IMR-90 (cell line): Measurements from ENCODE around the gene NEK9. TPM values are rescaled to one million over a fixed set of nuclear protein-coding genes. Genes with fewer than 3 reads are reported as not detected.

ENCODE experiments used
- ATAC-seq: fragments of 200-7000 bp; cut with Tn5 transposase; 2 replicates; pipeline ENCODE4 v1.9.1; 2020; ENCODE audit warnings: low read depth, mild to moderate bottlenecking, moderate library complexity
- BruUV-seq: library from RNA; stranded (reverse); fragments of 400-500 nt; replicated peaks from 2 replicates; lab custom pipeline; 2021; lab: Mats Ljungman, UMichigan
- CTCF ChIA-PET: fragments of 300-600 bp; formaldehyde crosslinking; extraction: SDS; loops from one replicate; lab custom pipeline; 2021; ENCODE audit warnings: antibody characterized with exemption; lab: Yijun Ruan, JAX
- POLR2A ChIA-PET: fragments of 300-600 bp; sonication (Branson Sonifier 250); formaldehyde crosslinking; loops from one replicate; lab custom pipeline; 2022; ENCODE audit warnings: antibody characterized with exemption; ENCODE audit not compliant: unreplicated experiment; lab: Charles Lee
- DNase-seq: peaks from one replicate; pipeline ENCODE4 v3.0.0; 2013
- H2AFZ ChIP-seq: replicated peaks from 2 replicates; pipeline ENCODE3; 2013; ENCODE audit warnings: low read length, mild to moderate bottlenecking; ENCODE audit not compliant: poor library complexity
- H2AK5ac ChIP-seq: 2 replicates; pipeline ENCODE4 v1.6.1; 2013; ENCODE audit warnings: low read depth, low read length, inconsistent platforms
- H2AK9ac ChIP-seq: replicated peaks from 2 replicates; pipeline ENCODE3; 2013; ENCODE audit warnings: mild to moderate bottlenecking, low read depth, low read length, moderate library complexity; ENCODE audit not compliant: poor library complexity
- H2BK120ac ChIP-seq: 2 replicates; pipeline ENCODE4 v1.6.1; 2013; ENCODE audit warnings: low read depth, low read length, inconsistent platforms
- H2BK15ac ChIP-seq: 3 replicates; pipeline ENCODE4 v1.6.1; 2013; ENCODE audit warnings: low read depth, low read length, inconsistent platforms
- H2BK20ac ChIP-seq: 2 replicates; pipeline ENCODE4 v1.6.1; 2013; ENCODE audit warnings: low read depth, mild to moderate bottlenecking, inconsistent platforms, low read length, moderate library complexity
- H2BK5ac ChIP-seq: 2 replicates; pipeline ENCODE4 v1.6.1; 2013; ENCODE audit warnings: mild to moderate bottlenecking, low read depth, low read length, inconsistent platforms; ENCODE audit not compliant: poor library complexity, severe bottlenecking
- H3K14ac ChIP-seq: replicated peaks from 2 replicates; pipeline ENCODE4 v1.6.1; 2013; ENCODE audit warnings: low read depth, low read length, inconsistent platforms
- H3K18ac ChIP-seq: 2 replicates; pipeline ENCODE4 v1.6.1; 2013; ENCODE audit warnings: low read depth, low read length, control low read depth
- H3K23ac ChIP-seq: 2 replicates; pipeline ENCODE4 v1.6.1; 2013; ENCODE audit warnings: low read depth, low read length, inconsistent platforms
- H3K27ac ChIP-seq: 2 replicates; pipeline ENCODE4 v1.5.1; 2013; ENCODE audit warnings: mild to moderate bottlenecking, control low read depth, low read length; ENCODE audit not compliant: insufficient read depth
- H3K27me3 ChIP-seq: 2 replicates; pipeline ENCODE4 v1.6.1; 2013; ENCODE audit warnings: low read length; ENCODE audit not compliant: control insufficient read depth, insufficient read depth
- H3K36me3 ChIP-seq: 2 replicates; pipeline ENCODE4 v1.6.1; 2013; ENCODE audit warnings: low read length, mixed read lengths; ENCODE audit not compliant: control insufficient read depth, insufficient read depth
- H3K4ac ChIP-seq: 2 replicates; pipeline ENCODE4 v1.6.1; 2013; ENCODE audit warnings: low read depth, low read length, inconsistent platforms
- H3K4me1 ChIP-seq: 2 replicates; pipeline ENCODE4 v1.6.1; 2013; ENCODE audit warnings: low read length, mixed read lengths; ENCODE audit not compliant: control insufficient read depth, insufficient read depth
- H3K4me2 ChIP-seq: 2 replicates; pipeline ENCODE4 v1.6.1; 2013; ENCODE audit warnings: low read depth, mild to moderate bottlenecking, control low read depth, low read length, moderate library complexity
- H3K4me3 ChIP-seq: 2 replicates; pipeline ENCODE4 v1.5.1; 2013; ENCODE audit warnings: low read depth, mild to moderate bottlenecking, control low read depth, low read length, moderate library complexity; ENCODE audit not compliant: insufficient read depth
- H3K56ac ChIP-seq: 2 replicates; pipeline ENCODE4 v1.6.1; 2013; ENCODE audit warnings: low read length, inconsistent platforms; ENCODE audit not compliant: insufficient read depth; ENCODE audit errors: extremely low read depth
- H3K79me1 ChIP-seq, 2 experiments: 2 replicates each; pipeline ENCODE4 v1.6.1; 2013; ENCODE audit warnings: low read length in 2 of 2, inconsistent platforms in 1 of 2, low read depth in 1 of 2
- H3K9ac ChIP-seq: 2 replicates; pipeline ENCODE4 v1.6.1; 2013; ENCODE audit warnings: low read depth, low read length, control low read depth
- H3K9me1 ChIP-seq: 2 replicates; pipeline ENCODE4 v1.6.1; 2013; ENCODE audit warnings: low read length, inconsistent platforms; ENCODE audit not compliant: insufficient read depth
- H3K9me3 ChIP-seq: 2 replicates; pipeline ENCODE4 v1.6.1; 2013; ENCODE audit warnings: low read length; ENCODE audit not compliant: control insufficient read depth, insufficient read depth
- H4K20me1 ChIP-seq: 2 replicates; pipeline ENCODE4 v1.6.1; 2013; ENCODE audit warnings: low read length, inconsistent platforms; ENCODE audit not compliant: insufficient read depth
- H4K5ac ChIP-seq: 2 replicates; pipeline ENCODE4 v1.6.1; 2013; ENCODE audit warnings: mild to moderate bottlenecking, low read depth, low read length, control low read depth
- H4K8ac ChIP-seq, 2 experiments: 2 replicates each; pipeline ENCODE4 v1.6.1; 2013; ENCODE audit warnings: low read depth in 2 of 2, low read length in 2 of 2, control low read depth in 1 of 2, inconsistent platforms in 1 of 2
- H4K91ac ChIP-seq: 2 replicates; pipeline ENCODE4 v1.6.1; 2013; ENCODE audit warnings: low read depth, low read length, inconsistent platforms; ENCODE audit not compliant: insufficient read depth
- BHLHE40 ChIP-seq: fragments of 150-350 bp; IDR thresholded peaks from 2 replicates; pipeline ENCODE4 v1.6.1; 2016; ENCODE audit warnings: mild to moderate bottlenecking, low read depth, low read length
- CEBPB ChIP-seq: IDR thresholded peaks from 2 replicates; pipeline ENCODE4 v1.6.1; 2012; ENCODE audit warnings: low read depth, low read length, improper control_type of control experiment
- CHD1 ChIP-seq: IDR thresholded peaks from 2 replicates; pipeline ENCODE4 v1.6.1; 2012; ENCODE audit warnings: low read depth, low read length, improper control_type of control experiment
- CTCF ChIP-seq: conservative IDR thresholded peaks from 2 replicates; pipeline ENCODE4 v1.5.1; 2012; ENCODE audit warnings: mild to moderate bottlenecking, low read depth, low read length, improper control_type of control experiment
- ELK1 ChIP-seq: fragments of 150-350 bp; IDR thresholded peaks from 2 replicates; pipeline ENCODE4 v1.6.1; 2016; ENCODE audit warnings: low read depth, mild to moderate bottlenecking, low read length, moderate library complexity, borderline replicate concordance
- FOS ChIP-seq: fragments of 150-350 bp; IDR thresholded peaks from 2 replicates; pipeline ENCODE4 v1.6.1; 2016; ENCODE audit warnings: low read depth, low read length
- MAFK ChIP-seq: IDR thresholded peaks from 2 replicates; pipeline ENCODE4 v1.6.1; 2012; ENCODE audit warnings: low read depth, low read length, improper control_type of control experiment
- MAZ ChIP-seq: IDR thresholded peaks from 2 replicates; pipeline ENCODE4 v1.6.1; 2012; ENCODE audit warnings: low read depth, mild to moderate bottlenecking, low read length, improper control_type of control experiment, moderate library complexity, borderline replicate concordance
- MXI1 ChIP-seq: IDR thresholded peaks from 2 replicates; pipeline ENCODE4 v1.6.1; 2012; ENCODE audit warnings: low read depth, mild to moderate bottlenecking, low read length, moderate library complexity, borderline replicate concordance
- NFE2L2 ChIP-seq: fragments of 150-350 bp; IDR thresholded peaks from 2 replicates; pipeline ENCODE4 v1.6.1; 2016; ENCODE audit warnings: low read depth, mild to moderate bottlenecking, low read length
- POLR2A ChIP-seq: IDR thresholded peaks from 2 replicates; pipeline ENCODE4 v1.6.1; 2012; ENCODE audit warnings: mild to moderate bottlenecking, low read depth, low read length
- RAD21 ChIP-seq: IDR thresholded peaks from 2 replicates; pipeline ENCODE4 v1.6.1; 2012; ENCODE audit warnings: low read length, improper control_type of control experiment
- RCOR1 ChIP-seq: IDR thresholded peaks from 2 replicates; pipeline ENCODE4 v1.6.1; 2012; ENCODE audit warnings: mild to moderate bottlenecking, low read length, improper control_type of control experiment; ENCODE audit not compliant: insufficient replicate concordance
- RFX5 ChIP-seq: IDR thresholded peaks from 2 replicates; pipeline ENCODE4 v1.8.0; 2012; ENCODE audit warnings: low read depth, mild to moderate bottlenecking, low read length, moderate library complexity
- SMC3 ChIP-seq: fragments of 150-350 bp; IDR thresholded peaks from 2 replicates; pipeline ENCODE4 v1.6.1; 2016; ENCODE audit warnings: low read depth, mild to moderate bottlenecking, antibody characterized with exemption, low read length, moderate library complexity
- USF2 ChIP-seq: fragments of 150-350 bp; IDR thresholded peaks from 2 replicates; pipeline ENCODE4 v1.6.1; 2017; ENCODE audit warnings: mild to moderate bottlenecking, antibody characterized with exemption, low read length, low read depth
- WGBS, 2 experiments: methylation state at CpG; one replicate each; pipeline versions ENCODE4 v1.1.5 to v1.1.7; 2013; ENCODE audit warnings: missing lambda C conversion rate in 2 of 2; ENCODE audit not compliant: insufficient read length in 1 of 2; ENCODE audit errors: extremely low coverage in 2 of 2; 5-methylcytosine and 5-hydroxymethylcytosine counted together
- dilution Hi-C: fragments of 300-500 bp; cut with HindIII; formaldehyde crosslinking; loops from one replicate; pipeline ENCODE4 v1.14.3; 2018; ENCODE audit warnings: low sequenced_read_pairs; ENCODE audit not compliant: unreplicated experiment
- in situ Hi-C: fragments of 300-500 bp; cut with MboI; formaldehyde crosslinking; loops from 3 replicates; pipeline ENCODE4 v1.14.3; 2019; ENCODE audit warnings: low sequenced_read_pairs, inconsistent platforms, mixed read lengths
- intact Hi-C: fragments of 100-400 bp; cut with micrococcal nuclease; formaldehyde crosslinking; loops from 2 replicates; pipeline ENCODE4 v1.10.0; 2022
- polyA plus RNA-seq, 3 experiments: library from polyadenylated mRNA; depleted of rRNA; stranded (reverse); fragments of >200 nt; gene quantifications; 2 replicates each; pipeline ENCODE4 v1.2.3, GENCODE V29; 2012; ENCODE audit warnings: low replicate concordance in 1 of 3
- total RNA-seq: library from RNA; depleted of rRNA; stranded (reverse); fragments of >200 nt; gene quantifications from 2 replicates; pipeline ENCODE4 v1.2.3, GENCODE V29; 2012

NEK9 gene
- total and polyA plus RNA-seq, 2 of the 4 experiments (the other 2 are of a cell fraction), result 22.9 to 23.2 TPM

- Histone ChIP-seq H3K79me1 (no peaks in the 10 kb centered on the region), H4K8ac (no peak overlapping the region), H3K4me2 (no peak overlapping the region), H3K27ac (no peak overlapping the region), H3K9me3 (no peaks in the 10 kb centered on the region), H4K20me1 (no peaks in the 10 kb centered on the region), H2AFZ (no peak overlapping the region), H3K18ac (no peak overlapping the region), H3K36me3 (peaks cover 13% of the 10 kb centered on the region), H2BK15ac (no peak overlapping the region), H2BK20ac (no peak overlapping the region), H2AK9ac (no peak overlapping the region), H3K9me1 (peaks cover 3% of the 10 kb centered on the region; the same call in 1 of the 2 replicates), H3K4me3 (no peak overlapping the region), H3K14ac (no peak overlapping the region), H3K23ac (no peak overlapping the region), H3K4ac (no peak overlapping the region), H3K4me1 (peaks cover 6% of the 10 kb centered on the region), H2BK120ac (no peak overlapping the region), H2AK5ac (no peak overlapping the region), H4K91ac (no peak overlapping the region), H3K56ac (no peak overlapping the region), H3K9ac (no peak overlapping the region), H3K27me3 (no peaks in the 10 kb centered on the region), H2BK5ac (no peak overlapping the region), H4K5ac (no peak overlapping the region)
- dilution Hi-C loops (no loop called here), intact Hi-C loops (no loop called here), in situ Hi-C loops (loop anchor here (5.0 kb wide), 1 partner anchor 167 kb away; no protein-coding TSS in a partner anchor)
- BruUV-seq, result no TSS peak
- ChIA-PET CTCF (no interaction called here), POLR2A (interaction anchor here (0.6 to 1.0 kb wide), 2 partner anchors 10 kb away, joined by 3 read pairs; partner anchors contain the start of gene ZC2HC1C)
- TF ChIP-seq ELK1 (no peak), RFX5 (no peak), CTCF (no peak), SMC3 (no peak), FOS (no peak), MAZ (no peak), RAD21 (no peak), RCOR1 (no peak), CEBPB (no peak), USF2 (no peak), POLR2A (no peak), BHLHE40 (no peak), CHD1 (no peak), MXI1 (no peak), MAFK (no peak), NFE2L2 (no peak)
- WGBS, 2 experiments, result 80% methylated on average over 2 of the region's 4 CpGs; no CpG with 5 or more reads in 1 of the 2 experiments
- DNase-seq, result no peak
- ATAC-seq, result no peak
These were observed 47.3 kb downstream of the NEK9 start for GRCh38 chr14:75079521-75079920.
